NCI-H446 (cell line): Measurements from ENCODE around the gene METTL22.

Experiments
- DNase-seq, 2 experiments: peaks; one replicate each; lab custom pipeline; 2025; lab: John Stamatoyannopoulos, UW

Gene METTL22

DNA sequence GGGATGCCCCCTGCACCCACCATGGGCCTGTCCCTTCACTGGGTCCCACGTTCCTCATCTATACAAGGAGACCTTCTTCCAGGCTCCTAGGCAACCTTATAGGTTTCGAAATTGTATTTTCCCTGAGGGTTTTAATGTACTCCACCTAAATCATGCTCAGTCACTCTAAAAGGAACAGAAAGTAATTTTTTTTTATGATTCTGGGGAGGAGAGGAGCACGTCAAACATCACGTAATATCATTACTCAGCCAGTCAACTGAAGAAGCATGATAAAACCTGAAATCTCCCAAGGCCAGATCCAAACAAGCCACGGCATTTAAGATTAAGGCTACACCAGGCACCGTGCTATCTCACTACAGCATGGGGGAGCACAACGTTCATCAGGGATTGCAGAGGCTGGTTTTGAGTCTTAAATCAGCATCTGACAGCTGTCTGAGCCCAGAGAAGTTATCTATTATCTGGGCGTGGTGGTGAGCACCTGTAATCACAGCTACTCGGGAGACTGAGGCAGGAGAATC lies 27.3 kb upstream of the METTL22 start:
- no peak for DNase-seq

DNA sequence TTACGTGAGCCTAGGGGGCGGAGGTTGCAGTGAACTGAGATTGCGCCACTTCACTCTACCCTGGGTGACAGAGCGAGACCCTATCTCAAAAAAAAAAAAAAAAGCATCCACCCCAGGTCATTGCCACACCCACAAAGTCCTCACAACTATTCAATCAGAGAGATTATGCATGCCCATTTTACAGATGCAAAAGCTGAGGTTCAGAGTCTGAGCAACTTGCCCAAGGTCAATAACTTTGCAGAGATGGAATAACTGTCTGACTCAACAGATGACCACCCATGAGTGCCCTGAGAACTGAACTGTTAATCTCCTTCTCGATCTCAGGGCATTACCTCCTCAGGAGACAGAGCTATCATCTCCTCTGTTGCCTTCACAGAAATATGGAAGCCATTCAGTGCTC lies 25.7 kb upstream of the METTL22 start:
- no peak for DNase-seq

DNA sequence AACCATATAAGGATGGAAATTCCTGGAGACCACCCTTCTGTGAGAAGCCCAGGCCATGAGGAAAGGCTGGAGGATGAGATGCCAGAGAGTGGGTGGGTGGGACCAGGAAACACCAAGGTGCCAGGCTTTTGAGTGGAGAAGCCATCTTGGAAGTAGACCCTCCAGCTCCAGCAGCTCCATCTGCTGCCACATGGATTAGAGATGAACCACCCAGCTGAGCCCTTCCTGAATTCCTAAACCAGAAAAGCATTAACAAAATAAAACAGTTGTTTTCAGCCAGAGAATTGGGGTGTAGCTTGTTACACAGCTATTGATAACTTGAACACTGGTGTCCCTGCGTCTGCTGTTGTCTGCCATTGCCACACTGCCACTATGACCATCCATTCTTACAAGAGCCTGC lies 24.9 kb upstream of the METTL22 start:
- DNase-seq = no peak

DNA sequence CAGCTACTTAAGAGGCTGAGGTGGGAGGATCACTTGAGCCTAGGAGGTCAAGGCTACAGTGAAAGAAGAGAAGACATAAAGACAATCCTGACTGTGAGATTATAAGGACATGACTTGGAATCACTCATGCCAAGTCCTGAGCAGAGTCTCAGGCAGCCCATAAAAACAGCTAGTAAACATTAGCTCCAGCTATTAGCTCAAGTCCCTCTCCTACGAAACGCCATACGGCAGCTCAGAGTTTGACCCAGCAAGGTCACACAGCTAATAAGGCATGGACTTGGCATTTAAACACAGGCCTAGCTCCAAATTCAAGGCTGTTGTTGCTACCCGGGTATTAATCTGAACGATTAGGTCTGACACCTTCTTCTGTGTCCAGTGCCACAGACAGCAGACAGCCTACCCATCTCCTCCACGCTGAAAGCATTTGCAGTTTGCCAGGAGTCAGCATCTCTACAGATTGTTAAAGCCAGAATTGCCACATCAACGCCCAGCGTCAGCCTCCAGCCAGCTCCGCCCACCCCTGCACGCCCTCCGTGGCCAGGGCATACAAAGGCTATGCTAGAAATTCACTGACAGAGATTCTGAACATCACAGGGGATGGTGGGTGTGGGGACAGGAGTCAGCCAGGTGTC lies 21.2 kb upstream of the METTL22 start:
- no peak for DNase-seq

DNA sequence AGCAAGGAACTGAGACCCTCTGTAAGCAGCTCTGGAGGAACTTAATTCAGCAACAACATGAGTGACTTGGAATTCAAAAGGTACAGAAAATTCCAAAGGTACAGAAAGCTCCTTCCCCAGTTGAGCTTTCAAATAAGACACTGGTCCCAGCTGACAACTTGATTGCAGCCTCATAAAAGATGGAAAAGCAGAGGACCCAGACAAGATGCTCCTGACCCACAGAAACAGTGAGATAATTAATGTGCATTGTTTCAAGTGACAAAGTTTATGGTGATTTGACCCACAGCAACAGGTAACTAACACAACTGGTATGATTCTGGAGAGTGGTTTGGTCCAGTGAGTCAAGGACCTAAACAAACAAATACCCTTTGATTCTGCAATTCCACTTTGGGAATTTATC lies 15.9 kb upstream of the METTL22 start:
- DNase-seq = no peak

DNA sequence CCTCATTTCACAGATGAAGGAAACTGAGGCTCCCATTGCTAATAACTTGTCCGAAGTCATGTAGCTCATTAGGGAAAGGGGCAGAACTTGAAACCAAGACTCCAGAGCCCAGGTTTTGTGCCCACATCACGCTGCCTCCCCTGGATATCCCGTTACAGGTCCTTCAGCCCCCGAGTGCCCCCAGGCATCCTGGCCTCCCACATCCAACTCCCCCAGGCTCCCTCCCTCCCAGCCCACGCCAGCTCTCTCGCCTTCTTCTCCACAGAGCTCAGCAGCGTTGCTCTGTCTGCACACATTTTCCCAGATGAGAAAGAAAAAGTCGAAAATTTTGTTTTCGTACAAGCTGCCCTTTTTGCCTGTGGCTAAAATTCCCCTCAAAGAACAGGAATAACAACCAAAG lies 14.3 kb upstream of the METTL22 start:
- DNase-seq = no peak

DNA sequence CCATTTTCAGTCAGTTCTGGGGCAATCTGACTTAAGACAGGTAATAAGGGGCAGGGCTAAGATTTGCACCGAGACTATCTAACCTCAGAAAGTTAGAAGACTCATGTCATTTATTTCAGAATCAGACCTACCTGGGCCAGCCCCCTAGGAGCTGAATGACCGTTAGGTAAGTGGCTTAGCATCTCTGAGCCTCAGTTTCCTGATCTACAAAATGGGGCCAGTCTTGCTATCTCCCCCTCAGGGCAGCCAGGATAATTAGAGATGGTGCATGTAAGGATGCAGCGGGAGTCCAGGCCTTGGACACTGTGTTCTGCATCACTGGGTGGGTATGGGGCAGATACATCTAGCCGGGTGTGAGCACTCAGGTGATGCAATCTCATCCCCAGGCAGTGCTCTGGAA lies 10.4 kb upstream of the METTL22 start:
- DNase-seq = no peak

DNA sequence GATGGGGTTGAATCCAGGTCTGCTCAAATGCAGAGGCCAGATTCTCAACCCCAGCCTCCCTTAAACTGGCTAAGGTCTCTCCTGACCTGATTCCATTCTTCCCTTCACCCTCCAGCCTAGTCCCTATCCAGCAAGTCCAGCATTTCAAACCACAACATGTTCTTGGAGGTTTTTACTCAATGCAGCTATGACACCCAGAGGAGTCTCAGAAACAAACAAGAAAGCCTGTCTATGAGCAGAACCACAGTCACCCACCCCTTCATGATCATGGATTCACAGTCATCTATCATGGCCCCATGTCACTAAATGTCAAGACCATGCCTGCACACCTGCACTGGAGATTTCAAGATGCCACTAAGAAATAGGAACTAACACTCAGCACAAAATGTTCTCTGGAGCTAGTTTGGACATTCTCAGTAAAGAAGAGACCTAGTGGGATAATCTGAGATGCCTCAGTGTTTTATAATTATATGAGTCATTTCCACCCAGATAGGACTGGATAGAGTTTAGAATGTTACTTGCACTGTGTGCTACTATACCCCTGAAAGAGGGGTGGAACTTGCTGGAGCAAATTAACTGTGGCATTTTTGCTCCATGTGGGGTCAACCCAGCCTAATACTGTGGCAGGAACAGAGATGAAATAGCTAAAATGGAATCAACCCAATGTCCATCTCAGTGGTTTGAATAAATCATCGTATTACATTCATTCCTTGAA lies 9.5 kb upstream of the METTL22 start:
- DNase-seq = no peak

DNA sequence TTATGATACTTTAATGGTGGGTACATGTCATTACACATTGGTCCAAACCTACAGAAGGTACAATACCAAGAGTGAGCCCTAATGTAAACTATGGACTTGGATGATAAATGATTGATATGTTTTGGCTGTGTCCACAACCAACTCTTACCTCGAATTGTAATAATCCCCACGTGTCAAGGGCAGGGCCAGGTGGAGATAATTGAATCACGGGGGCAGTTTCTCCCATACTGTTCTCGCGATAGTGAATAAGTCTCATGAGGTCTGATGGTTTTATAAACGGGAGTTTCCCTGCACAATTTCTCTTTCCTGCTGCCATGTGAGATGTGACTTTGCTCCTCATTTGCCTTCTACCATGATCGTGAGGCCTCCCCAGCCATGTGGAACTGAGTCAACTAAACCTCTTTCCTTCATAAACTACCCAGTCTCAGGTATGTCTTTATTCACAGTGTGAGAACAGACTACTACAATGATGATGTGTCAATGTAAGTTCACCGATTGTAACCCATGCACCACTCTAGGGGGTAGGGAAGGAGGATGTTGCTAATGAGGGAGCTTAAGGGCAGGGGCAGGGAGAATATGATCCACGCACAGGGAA lies 7.0 kb upstream of the METTL22 start:
- no peak for DNase-seq

DNA sequence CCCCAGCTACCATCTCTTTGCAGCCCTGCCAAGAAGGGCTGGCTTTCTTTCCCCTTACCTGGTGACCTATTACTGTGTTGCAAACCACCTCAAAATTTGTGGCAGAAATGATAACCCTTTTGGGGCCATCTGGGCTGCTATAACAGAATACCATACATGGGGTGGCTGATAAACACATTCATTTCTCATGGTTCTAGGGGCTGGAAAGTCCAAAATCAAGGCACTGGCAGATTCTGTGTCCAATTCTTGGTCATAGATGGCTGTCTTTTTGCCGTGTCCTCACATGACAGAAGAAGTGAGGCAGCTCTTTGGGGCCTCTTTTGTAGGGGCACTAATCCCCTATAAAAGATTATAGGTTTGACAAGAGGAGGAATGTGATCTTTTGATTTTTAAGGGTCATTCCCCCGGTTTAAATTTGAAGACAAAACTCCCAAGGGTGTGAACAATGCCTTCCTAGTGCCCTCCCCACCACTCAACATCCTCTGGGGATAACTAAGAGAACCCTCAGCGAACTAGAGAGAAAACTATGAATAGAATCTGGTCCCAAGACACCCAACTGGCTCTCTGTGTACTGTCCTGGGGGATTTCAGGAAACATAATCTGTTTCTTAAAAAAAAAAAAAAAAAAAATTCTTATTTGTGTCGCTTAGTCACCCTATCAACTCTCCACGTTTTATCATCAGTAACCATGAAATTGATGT lies 1.7 kb upstream of the METTL22 start:
- no peak for DNase-seq

DNA sequence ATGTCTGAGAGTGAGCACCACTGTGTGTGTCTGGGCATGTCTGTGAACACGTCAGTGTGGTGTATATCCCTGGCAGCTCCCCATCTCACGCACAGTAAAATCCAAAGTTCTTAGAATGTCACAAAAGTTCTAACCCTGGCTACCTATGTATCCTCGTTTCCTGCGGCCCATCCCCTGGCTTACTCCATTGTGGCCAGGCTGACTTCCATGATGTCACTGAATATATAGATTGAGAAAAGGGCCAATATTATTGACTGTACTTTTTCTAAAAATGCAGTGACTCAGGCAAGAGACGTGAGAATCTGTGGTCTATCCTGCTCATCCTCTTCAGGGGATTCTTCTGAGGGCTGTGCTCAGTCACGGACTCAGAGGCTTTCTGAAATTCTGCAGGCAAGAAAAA lies 963 bp upstream of the METTL22 start:
- no peak for DNase-seq

DNA sequence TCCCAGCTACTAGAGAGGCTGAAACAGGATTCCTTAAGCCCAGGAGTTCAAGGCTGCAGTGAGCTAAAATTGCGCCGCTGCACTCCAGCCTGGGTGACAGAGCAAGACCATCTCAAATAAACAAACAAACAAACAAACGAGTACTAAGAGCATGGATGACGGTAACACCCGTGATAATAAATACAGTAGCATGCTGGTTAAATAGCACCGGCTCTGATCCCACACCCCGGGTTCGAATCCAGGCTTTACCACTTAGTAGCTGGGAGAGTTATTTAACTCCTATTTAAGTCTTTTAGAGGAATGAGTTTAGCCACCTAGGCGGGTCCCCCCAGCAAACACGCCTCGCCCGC lies 301 bp upstream of the METTL22 start:
- no peak for DNase-seq

DNA sequence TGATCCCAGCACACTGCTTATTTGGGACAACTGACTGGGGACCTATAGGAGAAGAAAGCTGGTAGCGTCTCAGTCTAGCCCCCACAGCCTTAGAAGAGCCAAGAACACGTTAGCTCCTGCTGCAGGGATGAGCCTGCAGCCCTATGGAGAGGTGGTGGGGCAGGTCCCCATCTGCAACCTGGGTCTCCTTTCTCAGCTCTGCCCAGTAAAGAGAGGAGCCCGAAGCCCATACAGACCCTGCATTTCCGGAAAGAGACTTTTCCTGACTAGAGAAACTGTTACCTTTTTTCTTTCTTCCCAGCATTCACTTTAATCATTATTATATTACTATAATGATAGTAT lies 788 bp downstream of the METTL22 start:
- no peak for DNase-seq

DNA sequence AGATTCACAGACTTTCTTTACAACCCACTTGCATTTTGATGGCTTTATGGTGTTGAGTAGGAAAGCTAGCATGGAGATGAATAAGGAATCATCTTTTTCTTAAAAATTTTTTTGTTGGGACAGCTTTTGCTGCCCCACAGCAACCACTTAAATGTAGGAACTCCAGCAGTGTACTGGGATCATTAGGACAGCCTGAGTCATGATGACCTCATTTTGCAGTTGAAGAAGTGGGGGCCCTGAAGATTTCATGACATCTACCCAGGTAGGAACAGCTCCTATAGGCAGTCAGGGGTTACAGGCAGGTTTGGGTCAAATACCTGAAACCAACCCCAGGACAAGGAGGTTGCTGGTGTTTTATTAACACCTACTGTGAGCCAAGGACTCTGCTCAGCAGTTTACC lies 2.1 kb downstream of the METTL22 start:
- DNase-seq = no peak

DNA sequence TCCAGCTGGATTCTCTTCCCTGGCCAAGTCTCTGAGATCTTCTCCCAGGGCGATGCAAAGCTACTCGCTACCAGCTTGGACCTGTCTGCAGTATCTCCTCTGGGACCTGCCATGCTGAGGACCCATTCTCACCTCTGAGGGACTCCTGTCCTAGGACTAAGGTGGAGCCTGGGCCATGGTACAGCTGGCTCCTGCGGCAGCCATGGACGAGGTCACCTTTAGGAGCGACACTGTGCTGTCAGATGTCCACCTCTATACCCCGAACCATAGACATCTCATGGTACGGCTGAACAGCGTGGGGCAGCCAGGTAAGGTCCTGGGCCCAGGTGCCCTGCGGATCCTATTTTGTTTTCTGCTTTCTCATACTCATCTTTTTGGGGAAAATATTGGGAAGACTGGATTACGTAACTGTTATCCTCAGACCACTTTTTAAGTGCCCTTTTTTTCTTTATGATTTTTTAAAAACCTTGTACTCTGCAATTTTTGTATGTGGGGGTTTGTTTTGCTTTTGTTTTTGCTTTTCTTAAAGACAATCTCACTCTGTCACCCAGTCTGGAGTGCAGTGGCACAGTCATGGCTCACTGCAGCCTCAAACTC lies 4.1 kb downstream of the METTL22 start:
- no peak for DNase-seq

DNA sequence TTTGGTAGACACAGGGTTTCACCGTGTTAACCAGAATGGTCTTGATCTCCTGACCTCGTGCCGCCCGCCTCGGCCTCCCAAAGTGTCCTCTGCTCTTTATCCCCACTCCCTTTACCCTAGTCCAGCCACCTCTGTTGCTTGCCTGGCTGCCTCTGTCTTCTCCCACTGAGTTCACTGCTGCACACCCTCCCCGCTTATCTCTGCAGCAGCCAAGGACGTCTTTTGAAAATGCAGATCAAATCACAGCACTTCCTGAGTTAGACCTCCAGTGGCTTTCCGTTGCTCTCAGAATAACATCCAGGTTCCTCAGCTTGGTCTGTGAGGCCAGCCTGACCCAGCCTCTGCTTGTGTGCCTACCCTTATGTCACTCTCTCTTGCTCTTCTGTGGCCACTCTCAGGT lies 5.4 kb downstream of the METTL22 start:
- DNase-seq = no peak

DNA sequence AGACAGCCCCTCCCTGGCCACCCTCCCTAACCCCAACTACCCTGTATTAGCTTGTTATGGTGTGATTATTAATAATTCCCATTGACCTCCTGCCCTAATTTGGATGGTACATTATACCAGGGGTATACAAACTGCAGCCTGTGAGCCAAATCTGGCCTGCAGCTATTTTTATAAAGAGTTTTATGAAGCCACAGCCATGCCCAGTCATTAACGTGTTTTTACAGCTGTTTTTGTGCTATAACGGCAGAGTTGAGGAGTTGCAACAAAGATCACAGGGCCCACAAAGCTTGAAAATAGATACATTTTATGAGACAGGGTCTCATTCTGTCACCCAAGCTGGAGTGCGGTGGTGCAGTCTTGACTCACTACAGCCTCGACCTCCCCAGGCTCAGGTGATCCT lies 6.0 kb downstream of the METTL22 start:
- no peak for DNase-seq

DNA sequence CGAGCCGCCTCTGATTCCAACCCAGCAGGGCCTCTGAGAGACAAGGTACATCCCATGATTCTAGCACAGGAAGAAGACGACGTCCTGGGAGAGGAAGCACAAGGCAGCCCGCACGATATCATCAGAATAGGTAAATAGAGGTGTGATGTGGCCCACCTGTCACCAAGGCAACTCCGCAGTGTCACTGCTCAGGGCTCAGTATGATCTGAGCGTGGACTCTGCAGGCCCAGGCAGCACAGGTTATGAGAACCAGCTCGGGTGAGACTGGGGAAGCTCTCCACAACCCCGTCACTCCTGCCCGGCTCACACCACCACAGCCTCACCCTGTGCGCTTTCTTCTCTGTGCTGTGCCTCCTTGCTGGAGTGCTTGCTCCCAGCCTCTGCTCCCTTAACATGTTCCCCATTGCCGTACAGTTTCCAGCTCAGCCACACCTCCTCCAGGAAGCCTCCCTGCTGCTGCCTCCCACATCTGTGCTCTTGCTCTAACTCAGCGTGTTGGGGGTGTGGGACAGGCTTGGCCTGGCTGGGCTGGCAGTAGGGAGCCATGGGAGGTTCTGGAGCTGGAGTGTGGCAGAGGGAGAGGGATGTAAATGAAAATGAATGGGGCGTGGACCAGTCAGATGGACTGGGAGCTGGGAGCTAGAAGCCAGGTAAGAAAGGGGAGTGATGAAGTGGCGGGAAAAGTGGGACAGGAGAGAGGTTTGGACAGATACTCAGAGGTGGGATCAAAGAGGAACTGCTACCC lies 7.7 kb downstream of the METTL22 start:
- no peak for DNase-seq

DNA sequence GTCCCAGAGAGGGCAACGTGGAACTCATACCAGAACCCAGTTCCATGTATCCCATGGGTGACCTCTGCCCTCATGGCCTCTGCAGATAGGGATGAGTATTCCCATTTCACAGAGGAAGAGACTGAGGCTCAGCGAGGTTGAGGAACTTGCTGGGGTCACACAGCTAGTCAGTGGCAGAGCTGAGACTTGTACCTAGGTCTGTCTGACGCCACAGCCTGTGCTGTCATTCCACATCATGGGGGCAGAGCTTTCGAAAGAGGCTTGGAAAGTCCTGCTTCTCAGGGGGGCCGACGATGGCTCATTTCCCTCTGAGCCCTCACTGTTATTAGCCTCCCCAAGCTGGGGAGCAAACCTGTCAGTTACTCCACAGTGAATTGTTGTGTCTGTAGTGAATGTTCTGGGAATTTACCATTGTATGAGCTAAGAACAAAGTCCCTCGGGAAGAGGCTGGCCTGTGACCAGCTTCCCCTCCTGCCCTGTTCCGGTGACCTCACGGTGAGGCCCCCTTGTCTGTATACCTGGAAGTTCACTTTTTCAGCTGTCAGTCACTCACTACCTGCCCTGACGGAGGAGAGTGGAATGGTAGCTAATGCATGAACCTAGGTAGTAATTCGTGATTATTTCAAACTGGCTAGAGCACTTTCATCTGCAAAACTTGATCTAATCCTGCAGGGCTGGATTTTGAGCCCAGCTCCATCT lies 8.9 kb downstream of the METTL22 start:
- no peak for DNase-seq

DNA sequence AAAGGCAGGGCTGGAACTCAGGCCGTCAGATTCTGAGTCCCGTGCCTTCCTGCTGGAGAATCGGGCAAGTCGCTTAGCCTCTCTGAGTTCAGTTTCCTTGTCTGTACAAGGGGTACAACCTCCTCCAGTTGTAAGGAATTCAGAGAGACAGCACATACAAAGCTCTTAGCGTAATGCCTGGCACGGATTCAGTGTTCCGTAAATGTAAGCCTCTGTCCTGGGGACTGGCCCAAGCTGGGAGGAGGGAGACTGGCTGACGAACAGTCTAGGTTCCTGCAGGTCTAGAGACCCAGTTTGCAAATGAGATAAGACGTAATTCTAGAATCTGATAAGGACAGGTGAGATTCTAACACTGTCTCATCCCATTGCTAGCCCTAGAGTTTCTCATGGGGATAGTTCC lies 9.9 kb downstream of the METTL22 start:
- no peak for DNase-seq

DNA sequence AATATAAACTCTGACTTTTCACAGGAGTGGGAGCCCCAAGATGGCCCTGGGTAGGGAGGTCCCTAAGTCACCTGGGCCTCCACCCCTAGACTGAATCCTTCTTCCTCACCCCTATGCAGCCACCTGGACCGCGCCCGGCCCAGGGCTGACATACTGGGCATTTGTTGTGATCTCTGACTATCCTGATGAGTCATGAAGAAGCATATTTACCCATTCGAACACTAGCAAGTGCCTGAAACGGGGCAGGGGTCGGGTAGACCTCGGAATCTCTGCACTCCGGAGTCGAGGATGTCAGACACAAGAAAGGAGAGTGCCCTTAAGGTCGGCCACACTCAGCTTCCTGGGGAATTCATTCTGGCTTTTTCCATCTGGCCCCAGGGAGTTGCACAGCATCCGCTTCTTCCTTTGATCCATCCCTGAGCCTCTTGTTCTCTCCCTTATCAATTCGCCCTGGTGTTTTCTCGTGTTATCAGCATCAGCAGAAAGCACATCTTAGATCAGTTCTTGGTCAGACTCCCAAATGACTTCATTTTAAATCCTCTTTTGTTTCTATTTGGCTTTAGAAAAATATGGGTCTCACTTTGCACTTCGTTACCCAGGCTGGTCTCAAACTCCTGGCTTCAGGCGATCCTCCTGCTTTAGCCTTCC lies 10.4 kb downstream of the METTL22 start:
- DNase-seq = no peak
